K562 (cell line): ENCODE measurements around the gene TRPC4. TPM values are rescaled to one million over a fixed set of nuclear protein-coding genes. Genes with fewer than 3 reads are reported as not detected.

Experiments
- ATAC-seq: fragments of 200-7000 bp; cut with Tn5 transposase; 3 replicates; pipeline ENCODE4 v1.9.1; 2020; ENCODE audit warnings: moderate library complexity
- BruUV-seq: library from RNA; stranded (reverse); fragments of 400-500 nt; replicated peaks from 2 replicates; lab custom pipeline; 2021; lab: Mats Ljungman, UMichigan
- CTCF ChIA-PET: fragments of 300-600 bp; formaldehyde crosslinking; extraction: SDS; loops from one replicate; lab custom pipeline; 2021; ENCODE audit warnings: low intra/inter-chr PET ratio; lab: Yijun Ruan, JAX
- POLR2A ChIA-PET: fragments of 300-600, 350-650 bp; sonication (Branson Sonifier 250); formaldehyde crosslinking; extraction: SDS; loops from one replicate; lab custom pipeline; 2021; ENCODE audit warnings: antibody characterized with exemption, inconsistent platforms; lab: Yijun Ruan, JAX
- DNase-seq, 4 experiments: peaks; one replicate each; pipeline versions ENCODE4 v3.0.0 to v3.0.0-alpha.2; 2011 to 2018; ENCODE audit warnings: low spot score in 3 of 4, mixed read lengths in 3 of 4; ENCODE audit errors: extremely low read depth in 1 of 4
- FAIRE-seq: peaks from 2 replicates; lab custom pipeline; 2011; peaks lifted over from hg19 to GRCh38; lab: Jason Lieb, UNC
- H2AFZ ChIP-seq: 2 replicates; pipeline ENCODE4 v1.6.0; 2011; ENCODE audit warnings: low read depth, low read length, control low read depth, inconsistent platforms
- H3K27ac ChIP-seq: fragments of 200-600 bp; 3 replicates; pipeline ENCODE4 v1.8.0; 2011; ENCODE audit warnings: low read depth, mild to moderate bottlenecking, control low read depth, inconsistent platforms, low read length, moderate library complexity, mixed read lengths; ENCODE audit errors: extremely low read depth
- H3K27me3 ChIP-seq, 2 experiments: fragments of 300-600 bp in 1 of 2; 2 replicates in 1 of 2; 3 replicates in 1 of 2; pipeline versions ENCODE4 v1.6.0 to v1.8.0; 2011; ENCODE audit warnings: inconsistent platforms in 2 of 2, low read length in 2 of 2, mild to moderate bottlenecking in 1 of 2, mixed read lengths in 1 of 2, moderate library complexity in 1 of 2; ENCODE audit not compliant: control insufficient read depth in 2 of 2, insufficient read depth in 2 of 2
- H3K36me3 ChIP-seq: fragments of 300-600 bp; 3 replicates; pipeline ENCODE4 v1.8.0; 2011; ENCODE audit warnings: mild to moderate bottlenecking, low read length, inconsistent platforms; ENCODE audit not compliant: control insufficient read depth, insufficient read depth
- H3K4me1 ChIP-seq, 2 experiments: fragments of 200-600 bp in 1 of 2; replicated peaks in 1 of 2; 2 replicates in 1 of 2; 3 replicates in 1 of 2; pipeline versions ENCODE4 v1.5.1 to v1.8.0; 2011; ENCODE audit warnings: inconsistent platforms in 2 of 2, low read length in 2 of 2, mild to moderate bottlenecking in 1 of 2, mixed read lengths in 1 of 2, moderate library complexity in 1 of 2; ENCODE audit not compliant: control insufficient read depth in 2 of 2, insufficient read depth in 2 of 2
- H3K4me2 ChIP-seq: 2 replicates; pipeline ENCODE4 v1.6.1; 2011; ENCODE audit warnings: low read length, control low read depth, inconsistent platforms, mixed read lengths; ENCODE audit not compliant: insufficient read depth
- H3K4me3 ChIP-seq: fragments of 200-600 bp; sonication (generic), shearing (Covaris generic); 2 replicates; pipeline ENCODE4 v1.5.1; 2016; ENCODE audit warnings: control low read depth, inconsistent platforms
- H3K79me2 ChIP-seq: fragments of 200-600 bp; 3 replicates; pipeline ENCODE4 v1.8.0; 2011; ENCODE audit warnings: low read length, inconsistent platforms; ENCODE audit not compliant: control insufficient read depth, insufficient read depth
- H3K9ac ChIP-seq, 2 experiments: 2 replicates each; pipeline versions ENCODE4 v1.6.0 to v1.6.1; 2011; ENCODE audit warnings: low read depth in 2 of 2, low read length in 2 of 2, control low read depth in 1 of 2, inconsistent platforms in 1 of 2, mild to moderate bottlenecking in 1 of 2, mixed read lengths in 1 of 2; ENCODE audit not compliant: insufficient read depth in 1 of 2
- H3K9me1 ChIP-seq: one replicate; pipeline ENCODE4 v1.6.0; 2011; ENCODE audit warnings: inconsistent platforms, mild to moderate bottlenecking, low read length, moderate library complexity; ENCODE audit not compliant: control insufficient read depth, insufficient read depth
- H3K9me3 ChIP-seq: replicated peaks from 2 replicates; pipeline ENCODE4 v1.5.1; 2011; ENCODE audit warnings: low read depth, low read length, inconsistent platforms; ENCODE audit not compliant: control insufficient read depth, insufficient read depth
- H4K20me1 ChIP-seq: replicated peaks from 2 replicates; pipeline ENCODE4 v1.6.1; 2011; ENCODE audit warnings: low read length, inconsistent platforms, mixed read lengths; ENCODE audit not compliant: control insufficient read depth, insufficient read depth
- ASH1L ChIP-seq: fragments of 450-650 bp; IDR thresholded peaks from 2 replicates; pipeline ENCODE4 v1.6.1; 2018; ENCODE audit warnings: borderline replicate concordance, mild to moderate bottlenecking, low read depth; ENCODE audit not compliant: partially characterized antibody
- BDP1 ChIP-seq: IDR thresholded peaks from 3 replicates; pipeline ENCODE4 v1.6.1; 2011; ENCODE audit not compliant: insufficient read length, insufficient read depth
- CBFA2T3 ChIP-seq: fragments of 450-650 bp; IDR thresholded peaks from 2 replicates; pipeline ENCODE4 v1.6.1; 2017
- DACH1 ChIP-seq: fragments of 450-650 bp; IDR thresholded peaks from 2 replicates; pipeline ENCODE4 v1.6.1; 2018; ENCODE audit not compliant: partially characterized antibody
- DNMT1 ChIP-seq: fragments of 450-650 bp; IDR thresholded peaks from 2 replicates; pipeline ENCODE4 v1.6.1; 2016; ENCODE audit warnings: antibody characterized with exemption, mild to moderate bottlenecking
- ERF ChIP-seq: fragments of 450-650 bp; formaldehyde crosslinking; IDR thresholded peaks from 2 replicates; pipeline ENCODE4 v1.4.0; 2020; ENCODE audit warnings: mild to moderate bottlenecking, mixed read lengths
- FOXJ2 ChIP-seq: fragments of 200-800 bp; sonication (Bioruptor generic); IDR thresholded peaks from 2 replicates; pipeline ENCODE4 v1.6.1; 2016; ENCODE audit warnings: missing genetic modification characterization, missing compliant biosample characterization
- MCM3 ChIP-seq: fragments of 450-650 bp; IDR thresholded peaks from 2 replicates; pipeline ENCODE4 v1.6.1; 2016
- NUFIP1 ChIP-seq: fragments of 450-650 bp; IDR thresholded peaks from 2 replicates; pipeline ENCODE4 v1.6.1; 2018; ENCODE audit not compliant: partially characterized antibody
- TAF15 ChIP-seq: fragments of 200-400 bp; formaldehyde crosslinking; IDR thresholded peaks from 2 replicates; pipeline ENCODE4 v1.6.1; 2017; ENCODE audit warnings: mild to moderate bottlenecking, low read depth, low read length, moderate library complexity
- THRAP3 ChIP-seq: fragments of 450-650 bp; IDR thresholded peaks from 2 replicates; pipeline ENCODE4 v1.6.1; 2016; ENCODE audit warnings: mild to moderate bottlenecking, inconsistent platforms, borderline replicate concordance
- ZFX ChIP-seq: sonication (generic); formaldehyde crosslinking; IDR thresholded peaks from 2 replicates; pipeline ENCODE4 v1.8.0; 2022; ENCODE audit warnings: mild to moderate bottlenecking, missing genetic modification reagents, moderate library complexity
- ZNF766 ChIP-seq: fragments of 200-800 bp; sonication (Bioruptor generic); conservative IDR thresholded peaks from 2 replicates; pipeline ENCODE4 v1.6.1; 2016; ENCODE audit warnings: missing genetic modification characterization, missing compliant biosample characterization
- WGBS: fragments of 100-300 bp; shearing (Covaris generic); methylation state at CpG from one replicate; pipeline ENCODE4 v1.1.6; 2016; ENCODE audit warnings: low coverage, mixed read lengths; ENCODE audit not compliant: insufficient coverage; ENCODE audit errors: missing lambda C conversion rate; 5-methylcytosine and 5-hydroxymethylcytosine counted together
- in situ Hi-C: fragments of 300-500 bp; cut with MboI; formaldehyde crosslinking; loops from 4 replicates; pipeline ENCODE4 v1.15.0; 2018; ENCODE audit warnings: inconsistent platforms, mixed read lengths
- intact Hi-C: fragments of 100-400 bp; cut with micrococcal nuclease; formaldehyde crosslinking; loops from 2 replicates; pipeline ENCODE4 v1.14.2; 2022
- polyA plus RNA-seq, 8 experiments: library from polyadenylated mRNA; depleted of rRNA in 4 of 8; stranded (reverse) in 5 of 8; unstranded in 3 of 8; fragments of >200 nt; fragmentation: Nextera tagmentation in 2 of 8; fragmentation: Illumina TruSeq in 1 of 8; extraction: Ambion mirVana in 2 of 8; extraction: Trizol in 1 of 8; gene quantifications; 2 replicates each; pipeline versions ENCODE4 v1.2.1 to v1.2.3, GENCODE V29; 2011 to 2014; ENCODE audit warnings: inconsistent platforms in 1 of 8, missing spikeins in 1 of 8
- total RNA-seq, 7 experiments: library from RNA; depleted of rRNA in 6 of 7; stranded (reverse); fragments of >200 nt in 6 of 7; fragmentation: Illumina TruSeq in 2 of 7; extraction: Trizol in 2 of 7; gene quantifications; 2 replicates each; pipeline versions ENCODE4 v1.2.1 to v1.2.3, GENCODE V29; 2011 to 2021; ENCODE audit warnings: low replicate concordance in 1 of 7
- TF ChIP-seq, protein P1 (sequence below): fragments of 450-650 bp; formaldehyde crosslinking; conservative IDR thresholded peaks from 2 replicates; pipeline ENCODE4 v1.4.0; 2022; ENCODE audit warnings: mild to moderate bottlenecking, missing genetic modification characterization
- TF ChIP-seq, protein P2 (sequence below), 3 experiments: IDR thresholded peaks in 2 of 3; conservative IDR thresholded peaks in 1 of 3; 2 replicates each; pipeline ENCODE4 v1.5.1; 2011 to 2012; ENCODE audit warnings: low read length in 3 of 3, mild to moderate bottlenecking in 3 of 3, control low read depth in 2 of 3, improper control_type of control experiment in 1 of 3, inconsistent platforms in 1 of 3, low read depth in 1 of 3, mixed read lengths in 1 of 3, moderate library complexity in 1 of 3; ENCODE audit not compliant: insufficient read depth in 2 of 3
- TF ChIP-seq, protein P3 (sequence below): sonication (generic); formaldehyde crosslinking; IDR thresholded peaks from 2 replicates; pipeline ENCODE4 v1.8.0; 2022; ENCODE audit warnings: mild to moderate bottlenecking, missing genetic modification reagents, borderline replicate concordance

TRPC4 gene
- total and polyA plus RNA-seq, 9 of the 15 experiments (the other 6 are each of a cell fraction or from before 2014, with no cell fraction given) = 0.03 to 0.04 TPM; not detected in 7

DNA sequence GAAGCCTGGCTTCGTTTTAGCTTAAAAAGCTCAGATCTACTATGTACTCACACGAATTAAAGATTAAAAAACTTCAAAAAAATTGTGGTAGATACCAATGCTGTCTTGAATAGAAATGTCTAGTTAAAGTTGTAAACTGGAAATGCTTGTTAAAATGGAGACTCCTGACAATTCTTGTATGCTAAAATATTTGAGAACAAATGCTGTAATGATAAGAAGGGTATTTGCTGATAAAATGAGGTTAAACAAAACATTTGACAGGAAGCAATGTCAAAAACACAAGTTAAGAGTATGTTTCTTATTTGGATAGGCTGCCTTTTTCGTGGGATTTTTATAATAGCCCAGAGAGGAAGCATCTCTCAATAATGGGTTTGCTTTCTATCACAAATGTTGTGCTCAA, 223.0 kb downstream of the TRPC4 start:
- Histone ChIP-seq H3K4me3 (no peak overlapping the region), H3K4me1 (no peaks in the 10 kb centered on the region)
- DNase-seq (no peak), FAIRE-seq (no peak)
- CTCF ChIA-PET = no interaction called here
- TF ChIP-seq, protein P1, sequence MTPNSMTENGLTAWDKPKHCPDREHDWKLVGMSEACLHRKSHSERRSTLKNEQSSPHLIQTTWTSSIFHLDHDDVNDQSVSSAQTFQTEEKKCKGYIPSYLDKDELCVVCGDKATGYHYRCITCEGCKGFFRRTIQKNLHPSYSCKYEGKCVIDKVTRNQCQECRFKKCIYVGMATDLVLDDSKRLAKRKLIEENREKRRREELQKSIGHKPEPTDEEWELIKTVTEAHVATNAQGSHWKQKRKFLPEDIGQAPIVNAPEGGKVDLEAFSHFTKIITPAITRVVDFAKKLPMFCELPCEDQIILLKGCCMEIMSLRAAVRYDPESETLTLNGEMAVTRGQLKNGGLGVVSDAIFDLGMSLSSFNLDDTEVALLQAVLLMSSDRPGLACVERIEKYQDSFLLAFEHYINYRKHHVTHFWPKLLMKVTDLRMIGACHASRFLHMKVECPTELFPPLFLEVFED (CRISPR knock-in tag) = no peak
- no peak for TF ChIP-seq DNMT1
- no peak for TF ChIP-seq TAF15
- TF ChIP-seq, protein P2, sequence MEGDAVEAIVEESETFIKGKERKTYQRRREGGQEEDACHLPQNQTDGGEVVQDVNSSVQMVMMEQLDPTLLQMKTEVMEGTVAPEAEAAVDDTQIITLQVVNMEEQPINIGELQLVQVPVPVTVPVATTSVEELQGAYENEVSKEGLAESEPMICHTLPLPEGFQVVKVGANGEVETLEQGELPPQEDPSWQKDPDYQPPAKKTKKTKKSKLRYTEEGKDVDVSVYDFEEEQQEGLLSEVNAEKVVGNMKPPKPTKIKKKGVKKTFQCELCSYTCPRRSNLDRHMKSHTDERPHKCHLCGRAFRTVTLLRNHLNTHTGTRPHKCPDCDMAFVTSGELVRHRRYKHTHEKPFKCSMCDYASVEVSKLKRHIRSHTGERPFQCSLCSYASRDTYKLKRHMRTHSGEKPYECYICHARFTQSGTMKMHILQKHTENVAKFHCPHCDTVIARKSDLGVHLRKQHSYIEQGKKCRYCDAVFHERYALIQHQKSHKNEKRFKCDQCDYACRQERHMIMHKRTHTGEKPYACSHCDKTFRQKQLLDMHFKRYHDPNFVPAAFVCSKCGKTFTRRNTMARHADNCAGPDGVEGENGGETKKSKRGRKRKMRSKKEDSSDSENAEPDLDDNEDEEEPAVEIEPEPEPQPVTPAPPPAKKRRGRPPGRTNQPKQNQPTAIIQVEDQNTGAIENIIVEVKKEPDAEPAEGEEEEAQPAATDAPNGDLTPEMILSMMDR (IDR thresholded peaks at IDR 0.05 in 2 of 3, conservative IDR thresholded peaks at IDR 0.05 in 1 of 3; ENCODE audit: insufficient read depth in 2 of 3, low read depth in 1 of 3, low read length in 3 of 3) = no peak
- TF ChIP-seq THRAP3 = no peak
- no peak for TF ChIP-seq ZNF766
- TF ChIP-seq ZFX (CRISPR knock-in tag) = no peak
- no peak for TF ChIP-seq ERF (CRISPR knock-in tag)
- TF ChIP-seq NUFIP1 = no peak
- no peak for TF ChIP-seq ASH1L
- TF ChIP-seq DACH1 = no peak
- no peak for TF ChIP-seq FOXJ2 (tag)
- no peak for TF ChIP-seq MCM3
- no peak for TF ChIP-seq BDP1
- TF ChIP-seq, protein P3, sequence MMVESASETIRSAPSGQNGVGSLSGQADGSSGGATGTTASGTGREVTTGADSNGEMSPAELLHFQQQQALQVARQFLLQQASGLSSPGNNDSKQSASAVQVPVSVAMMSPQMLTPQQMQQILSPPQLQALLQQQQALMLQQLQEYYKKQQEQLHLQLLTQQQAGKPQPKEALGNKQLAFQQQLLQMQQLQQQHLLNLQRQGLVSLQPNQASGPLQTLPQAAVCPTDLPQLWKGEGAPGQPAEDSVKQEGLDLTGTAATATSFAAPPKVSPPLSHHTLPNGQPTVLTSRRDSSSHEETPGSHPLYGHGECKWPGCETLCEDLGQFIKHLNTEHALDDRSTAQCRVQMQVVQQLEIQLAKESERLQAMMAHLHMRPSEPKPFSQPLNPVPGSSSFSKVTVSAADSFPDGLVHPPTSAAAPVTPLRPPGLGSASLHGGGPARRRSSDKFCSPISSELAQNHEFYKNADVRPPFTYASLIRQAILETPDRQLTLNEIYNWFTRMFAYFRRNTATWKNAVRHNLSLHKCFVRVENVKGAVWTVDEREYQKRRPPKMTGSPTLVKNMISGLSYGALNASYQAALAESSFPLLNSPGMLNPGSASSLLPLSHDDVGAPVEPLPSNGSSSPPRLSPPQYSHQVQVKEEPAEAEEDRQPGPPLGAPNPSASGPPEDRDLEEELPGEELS = no peak
- TF ChIP-seq CBFA2T3 = no peak
- TF ChIP-seq, all 486 proteins: peak for 0
- no peak for ATAC-seq
- Histone ChIP-seq H3K9ac (no peak overlapping the region), H3K27me3 (no peaks in the 10 kb centered on the region), H3K36me3 (no peaks in the 10 kb centered on the region), H4K20me1 (no peaks in the 10 kb centered on the region), H2AFZ (no peak overlapping the region), H3K4me2 (no peak overlapping the region), H3K9me1 (no peaks in the 10 kb centered on the region), H3K9me3 (no peaks in the 10 kb centered on the region), H3K27ac (no peak overlapping the region), H3K79me2 (no peaks in the 10 kb centered on the region)
- POLR2A ChIA-PET = no interaction called here
- 3% methylated on average over 3 of the region's 3 CpGs for WGBS
- intact Hi-C loops = no loop called here
- in situ Hi-C loops = no loop called here
- no TSS peak for BruUV-seq
